HG03439 (cell line): ENCODE data around the gene AIF1.
"Not testable (repeated sequence)": the region's sequence is repeated elsewhere in the genome, so short reads cannot be mapped to it uniquely, and the experiment has no call there.

Source experiments
- ATAC-seq: cut with Tn5 transposase; IDR thresholded peaks from one replicate; pipeline ENCODE4 v1.9.1; 2021; ENCODE audit warnings: mild to moderate bottlenecking, moderate library complexity; ENCODE audit not compliant: unreplicated experiment

Gene AIF1

GRCh38 chr6:31580807-31581433 lies 34.1 kb upstream of the AIF1 start:
- peak; percentile 62 for ATAC-seq

GRCh38 chr6:31581434-31582229 lies 33.4 kb upstream of the AIF1 start:
- no peak for ATAC-seq

- no peak for ATAC-seq
Measured at GRCh38 chr6:31582230-31582643, 32.8 kb upstream of the AIF1 start, which contains the start of gene LTB. TSS of gene LTB (minus strand) at chr6:31582424. CDS start at chr6:31582417, 7 bp downstream.

- no peak for ATAC-seq
Measured at GRCh38 chr6:31585491-31585890, 29.5 kb upstream of the AIF1 start.

- no peak for ATAC-seq
Measured at GRCh38 chr6:31586008-31586407, 29.0 kb upstream of the AIF1 start, which contains the start of gene LST1. TSS of gene LST1 (plus strand) at chr6:31586277. CDS start at chr6:31587300, 1,023 bp downstream.

- no peak for ATAC-seq
Measured at GRCh38 chr6:31586599-31587281, 28.3 kb upstream of the AIF1 start.

- ATAC-seq: no peak
Measured at GRCh38 chr6:31587791-31588777, 26.9 kb upstream of the AIF1 start.

- no peak for ATAC-seq
Measured at GRCh38 chr6:31588871-31589650, 26.0 kb upstream of the AIF1 start.

GRCh38 chr6:31590691-31591090 lies 24.3 kb upstream of the AIF1 start:
- not testable (repeated sequence) for ATAC-seq

GRCh38 chr6:31592396-31592771 lies 22.6 kb upstream of the AIF1 start:
- no peak for ATAC-seq

- no peak for ATAC-seq
Measured at GRCh38 chr6:31597006-31597405, 18.0 kb upstream of the AIF1 start.

- no peak for ATAC-seq
Measured at GRCh38 chr6:31607317-31607716, 7.7 kb upstream of the AIF1 start.

GRCh38 chr6:31609519-31610406 lies 5.3 kb upstream of the AIF1 start:
- no peak for ATAC-seq

GRCh38 chr6:31610968-31611367 lies 4.1 kb upstream of the AIF1 start:
- ATAC-seq: no peak

GRCh38 chr6:31614075-31614619 lies 887 bp upstream of the AIF1 start:
- no peak for ATAC-seq

GRCh38 chr6:31615748-31616147 lies 714 bp downstream of the AIF1 start:
- no peak for ATAC-seq

GRCh38 chr6:31617010-31617409 lies 2.0 kb downstream of the AIF1 start:
- ATAC-seq: no peak

- ATAC-seq: peak; percentile 86
Measured at GRCh38 chr6:31619805-31620585, 5.0 kb downstream of the AIF1 start.
